GM18505 (cell line): ENCODE results near the gene CAPN8.

Experiments
- ATAC-seq: cut with Tn5 transposase; IDR thresholded peaks from one replicate; pipeline ENCODE4 v1.9.1; 2021; ENCODE audit not compliant: unreplicated experiment
- POLR2A ChIP-seq: IDR thresholded peaks from 4 replicates; pipeline ENCODE4 v1.6.1; 2011; ENCODE audit warnings: borderline replicate concordance; ENCODE audit not compliant: insufficient read depth, insufficient read length; ENCODE audit errors: extremely low read depth

The CAPN8 gene

DNA sequence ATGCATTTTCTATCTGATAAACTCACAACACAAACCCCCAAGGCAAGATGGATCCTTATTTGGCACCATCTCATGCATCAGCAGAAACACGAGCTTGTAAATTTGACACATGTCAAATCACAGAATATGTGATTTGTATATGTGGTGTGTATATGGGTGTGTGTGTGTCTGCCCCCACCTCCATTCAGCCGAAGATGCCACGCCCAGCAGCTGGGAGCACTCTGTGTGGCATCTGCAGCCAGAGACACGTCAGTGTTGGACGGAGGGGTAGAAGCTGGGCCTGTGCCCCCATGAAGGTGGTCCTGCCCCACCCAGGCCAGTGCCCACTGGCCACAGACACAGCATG is 108.4 kb downstream of the CAPN8 start:
- TF ChIP-seq POLR2A: no peak
- ATAC-seq: no peak

DNA sequence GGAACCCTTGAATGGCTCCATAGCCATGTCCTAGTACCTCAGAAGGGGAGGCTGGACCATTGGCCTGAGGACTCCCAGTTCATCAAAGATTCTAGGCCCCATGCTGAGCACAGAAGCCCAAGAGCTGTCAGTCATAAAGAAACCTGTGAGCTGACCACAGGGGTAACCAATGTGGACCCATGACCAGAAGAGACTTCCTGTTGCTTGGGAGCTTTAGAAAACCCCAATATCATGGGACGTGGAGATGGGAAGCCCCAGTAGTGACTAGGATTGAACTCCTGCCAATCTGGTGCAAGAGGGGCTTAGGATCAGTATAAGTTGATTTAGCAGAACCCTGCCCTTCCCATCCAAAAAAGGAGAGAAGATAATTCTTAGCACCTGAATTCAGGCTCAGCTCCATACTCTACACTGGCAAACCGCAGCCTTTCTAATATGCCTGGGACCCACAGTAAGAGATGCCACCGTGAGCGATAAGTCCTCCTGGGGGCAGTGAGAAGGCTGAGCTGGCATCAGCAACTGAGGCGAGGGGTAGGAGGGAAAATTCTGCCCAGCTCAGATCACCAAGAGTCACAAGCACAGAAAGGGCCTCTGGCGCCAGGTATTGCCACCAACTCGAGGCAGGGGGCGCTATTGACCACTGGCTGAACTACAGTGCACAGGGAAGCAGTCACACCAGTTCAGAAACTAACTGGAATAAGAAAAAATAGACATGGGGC is 108.9 kb downstream of the CAPN8 start:
- TF ChIP-seq POLR2A: no peak
- ATAC-seq: peak; percentile 67

DNA sequence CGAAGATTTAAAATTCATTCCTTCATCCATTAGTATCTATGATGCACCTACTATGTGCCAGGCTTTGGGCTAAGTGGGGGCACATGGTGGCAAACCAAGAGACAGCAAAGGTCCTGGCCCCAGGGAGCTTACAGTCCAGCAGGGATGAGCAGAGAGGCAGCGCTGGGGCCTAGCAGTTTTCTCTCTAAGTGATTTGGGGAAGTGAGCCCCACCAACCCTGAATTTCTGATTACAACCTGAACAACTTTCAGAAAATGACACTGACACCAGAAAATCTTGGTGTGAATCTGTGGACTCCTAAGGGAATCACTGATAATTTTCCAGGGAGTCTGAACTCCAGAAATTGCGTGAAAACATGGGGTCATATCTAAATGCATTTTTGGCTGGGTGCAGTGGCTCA is 111.5 kb downstream of the CAPN8 start:
- no peak for ATAC-seq
- no peak for TF ChIP-seq POLR2A

DNA sequence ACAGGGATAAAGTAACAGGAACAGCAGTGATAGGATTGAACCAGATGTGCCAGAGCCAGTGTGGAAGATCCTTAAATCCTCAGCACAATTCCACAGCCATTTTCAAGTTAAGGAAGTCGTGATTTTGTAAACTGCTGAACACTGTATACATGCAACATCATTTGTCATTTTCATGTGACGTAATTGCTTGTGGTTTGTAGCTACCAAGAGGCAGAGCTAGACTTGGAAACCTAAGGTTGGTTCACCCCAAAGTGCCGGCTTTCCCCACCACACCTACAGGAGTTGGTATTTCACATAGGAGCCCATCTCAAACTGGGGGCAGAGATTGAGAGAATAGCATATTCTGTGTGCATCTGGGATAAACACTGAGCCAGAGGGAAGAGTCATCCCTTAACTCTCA is 113.9 kb downstream of the CAPN8 start:
- ATAC-seq: no peak
- TF ChIP-seq POLR2A: no peak

DNA sequence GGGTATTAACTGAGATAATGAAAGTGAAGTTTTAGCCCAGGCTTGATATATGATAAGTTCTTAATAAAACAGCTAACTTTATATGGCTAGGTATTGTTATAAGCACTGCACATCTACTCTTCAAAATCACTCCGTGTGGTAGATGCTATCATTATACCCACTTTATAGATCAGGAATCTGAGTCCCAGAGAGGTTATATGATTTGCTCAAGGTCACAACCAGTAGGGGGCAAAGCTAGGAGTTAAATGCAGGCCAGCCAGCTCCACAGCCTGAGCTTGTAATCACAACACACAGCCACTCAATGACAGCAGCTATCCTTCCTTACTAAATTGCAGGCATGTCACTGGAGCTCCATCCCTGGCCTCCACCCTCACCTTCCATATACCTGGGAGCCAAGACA is 115.8 kb downstream of the CAPN8 start:
- TF ChIP-seq POLR2A: no peak
- no peak for ATAC-seq

DNA sequence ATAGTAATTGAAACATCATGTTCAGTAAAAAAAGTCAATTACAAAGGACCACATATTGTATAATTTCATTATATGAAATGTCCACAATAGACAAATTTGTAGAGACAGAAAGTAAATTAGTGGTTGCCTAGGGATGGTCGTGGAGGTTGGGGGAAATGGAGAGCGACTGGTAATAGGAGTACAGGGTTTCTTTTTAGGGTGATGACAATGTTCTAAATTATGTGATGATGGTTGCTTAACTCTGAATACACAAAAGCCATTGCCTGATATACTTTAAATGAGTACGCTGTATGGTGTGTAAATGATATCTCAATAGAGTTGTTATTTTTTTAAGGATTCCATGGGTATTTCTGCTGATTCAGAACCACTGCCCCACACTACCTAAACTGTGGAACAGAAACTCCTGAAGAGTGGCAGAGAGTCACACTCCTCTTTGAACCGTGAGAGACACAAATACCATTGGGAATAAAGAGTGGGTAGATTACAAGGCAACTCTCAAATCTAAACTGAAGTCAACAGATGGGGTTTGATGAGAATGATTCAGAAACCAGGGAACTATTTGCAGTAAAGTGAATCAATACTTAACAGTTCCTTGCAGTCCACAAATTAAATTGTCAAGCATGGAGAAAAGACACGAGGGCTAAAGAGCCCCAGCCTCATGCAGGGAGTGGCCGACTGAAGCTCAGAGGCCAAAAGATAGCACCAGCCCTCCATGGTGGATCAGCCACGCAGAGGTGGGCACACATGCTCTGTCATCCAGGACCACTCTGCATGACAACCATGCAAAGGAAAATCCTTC is 118.0 kb downstream of the CAPN8 start:
- no peak for TF ChIP-seq POLR2A

DNA sequence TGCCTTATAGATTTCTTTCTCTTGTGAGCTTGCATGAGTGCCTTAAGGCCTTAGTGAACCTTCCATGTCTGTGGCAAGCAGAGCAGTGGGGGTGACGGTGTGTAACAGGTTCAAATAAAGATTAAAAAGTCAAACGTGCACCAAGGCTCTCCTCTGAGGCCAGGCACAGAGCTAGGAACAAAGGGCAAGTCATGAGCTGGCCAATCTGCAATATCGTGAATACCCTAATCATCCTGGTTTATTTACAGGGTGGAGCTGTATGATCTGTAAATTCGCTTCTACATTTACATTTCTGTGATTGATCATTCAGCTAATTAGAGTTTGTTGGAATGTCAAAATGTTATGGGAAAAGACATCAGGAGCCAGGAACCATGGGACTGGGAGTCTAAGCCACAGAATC is 120.2 kb downstream of the CAPN8 start:
- TF ChIP-seq POLR2A: no peak
- no peak for ATAC-seq

More for the DNA sequence above, 118.0 kb downstream of the CAPN8 start:
- no peak for ATAC-seq

DNA sequence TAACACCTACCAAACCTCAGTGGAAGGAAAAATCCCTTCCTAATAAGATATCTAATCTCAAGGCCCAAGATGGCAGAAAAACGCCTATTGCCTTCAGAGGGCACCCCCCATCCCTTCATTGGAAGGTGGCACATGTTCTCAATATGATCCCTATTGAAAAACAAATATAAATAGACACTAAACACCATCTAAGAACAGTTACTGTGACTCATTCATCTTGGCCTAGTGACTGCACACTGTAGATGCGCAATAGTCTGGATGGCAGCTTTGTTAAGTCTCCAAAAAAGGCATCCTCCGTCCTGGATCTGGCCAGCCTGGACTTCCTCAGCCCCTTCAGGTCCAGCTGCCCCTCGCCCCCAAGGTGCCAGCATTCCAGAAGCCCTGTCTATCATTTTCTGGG is 121.9 kb downstream of the CAPN8 start:
- no peak for TF ChIP-seq POLR2A
- ATAC-seq: no peak

DNA sequence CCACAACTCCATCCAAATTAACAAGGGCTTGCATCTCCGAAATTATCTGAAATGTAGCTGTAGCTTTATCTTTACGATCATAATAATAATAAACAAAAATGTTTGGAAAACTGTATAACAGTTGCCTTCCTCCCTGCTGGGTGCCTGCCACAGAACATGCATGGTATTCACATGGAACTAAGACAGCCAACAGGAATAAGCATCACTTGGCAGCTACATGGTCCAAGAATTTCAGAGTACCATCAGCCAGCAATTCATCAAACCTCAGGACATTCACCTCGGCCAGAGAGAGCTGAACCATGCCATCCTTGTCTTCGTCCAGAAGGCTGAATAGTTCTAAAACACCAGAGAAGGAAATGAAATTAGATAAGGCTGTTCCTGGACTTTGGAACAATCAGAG is 122.7 kb downstream of the CAPN8 start:
- no peak for ATAC-seq
- TF ChIP-seq POLR2A: no peak

DNA sequence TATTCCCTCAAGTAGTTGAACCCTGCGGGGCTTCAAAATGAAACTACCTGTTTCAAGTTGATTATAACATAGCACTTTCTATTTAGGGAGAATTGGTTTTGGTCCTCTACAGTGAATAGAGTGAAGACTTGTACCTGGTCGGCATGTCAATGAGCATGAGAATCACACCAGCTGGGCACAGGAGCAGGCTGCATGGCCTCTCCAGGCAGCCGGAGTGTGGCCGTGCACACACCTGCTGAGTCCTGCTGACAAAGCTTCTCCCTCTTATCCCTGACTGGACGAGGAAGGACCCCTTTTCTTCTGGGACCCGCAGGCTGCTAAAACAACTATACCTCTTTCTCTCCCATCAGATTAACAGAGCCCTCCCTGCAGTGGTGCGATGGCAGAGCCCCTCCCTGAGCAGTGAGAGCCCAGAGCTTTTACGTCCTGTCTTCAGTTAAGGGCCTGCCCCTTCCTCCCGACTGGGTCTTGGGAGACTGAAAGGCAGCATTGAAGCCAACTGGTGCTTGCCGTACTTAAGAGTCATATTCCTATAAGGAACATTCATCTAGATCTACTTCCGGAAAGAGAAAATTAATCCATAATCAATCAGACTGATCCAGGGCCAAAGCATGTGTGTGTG is 124.9 kb downstream of the CAPN8 start:
- TF ChIP-seq POLR2A: no peak
- ATAC-seq: no peak

DNA sequence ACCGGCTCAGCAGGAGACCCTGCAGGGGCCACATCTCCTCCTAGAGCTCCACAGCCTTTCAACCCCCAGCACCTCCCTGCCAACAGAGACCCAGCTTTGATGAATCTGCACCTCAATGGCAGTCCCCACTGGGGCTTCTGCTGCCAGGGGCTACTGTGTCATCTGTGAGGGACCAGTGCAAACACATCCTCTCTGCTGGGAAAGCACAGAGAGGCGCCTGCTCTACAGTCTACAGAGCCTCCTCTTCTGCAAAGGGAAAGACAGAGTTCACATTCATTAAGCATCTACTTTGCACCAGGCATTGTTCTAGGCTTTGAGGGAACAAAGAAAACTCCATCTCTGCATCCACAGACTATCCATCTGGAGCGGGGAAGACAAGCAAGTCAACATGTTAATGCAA is 125.8 kb downstream of the CAPN8 start:
- no peak for ATAC-seq
- no peak for TF ChIP-seq POLR2A

DNA sequence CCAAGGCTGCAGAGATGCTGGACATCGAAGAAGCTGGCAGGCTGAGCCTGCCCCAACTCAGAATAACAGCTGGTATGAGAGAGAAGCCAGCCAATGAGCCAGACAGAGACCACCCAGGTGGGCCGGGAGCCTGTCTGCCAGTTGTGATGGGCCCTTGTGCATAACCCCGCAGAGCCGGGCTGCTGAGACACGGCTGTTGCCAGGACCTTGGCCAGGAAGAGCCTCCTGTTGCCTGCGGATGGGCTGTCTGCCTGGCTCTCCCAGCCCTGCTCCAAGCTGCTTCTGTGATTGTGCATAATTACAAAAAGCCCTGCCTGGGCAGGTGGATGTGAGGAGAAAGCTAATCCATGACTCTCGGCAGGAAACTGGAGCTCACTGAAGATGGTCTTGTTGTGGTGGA is 126.5 kb downstream of the CAPN8 start:
- no peak for ATAC-seq

DNA sequence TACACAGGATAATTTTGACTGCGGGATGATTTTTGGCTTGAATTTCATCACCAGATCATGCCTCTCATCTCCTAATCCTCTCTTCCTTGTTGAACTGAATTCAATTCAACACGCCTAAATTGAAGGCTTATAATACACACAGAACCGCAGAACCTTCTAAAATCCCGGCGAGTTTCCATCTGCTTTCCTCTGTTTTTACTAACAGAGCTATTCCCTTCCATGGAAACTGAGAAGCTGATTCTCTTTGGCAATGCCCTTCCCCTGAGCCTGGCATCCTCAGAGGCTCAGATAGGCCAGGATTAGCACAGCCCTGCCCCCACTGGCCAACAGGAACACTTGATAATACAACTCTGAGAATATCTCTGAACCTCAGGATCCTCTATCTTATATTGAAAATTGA is 130.2 kb downstream of the CAPN8 start:
- no peak for TF ChIP-seq POLR2A
- no peak for ATAC-seq

More for the DNA sequence above, 126.5 kb downstream of the CAPN8 start:
- no peak for TF ChIP-seq POLR2A

DNA sequence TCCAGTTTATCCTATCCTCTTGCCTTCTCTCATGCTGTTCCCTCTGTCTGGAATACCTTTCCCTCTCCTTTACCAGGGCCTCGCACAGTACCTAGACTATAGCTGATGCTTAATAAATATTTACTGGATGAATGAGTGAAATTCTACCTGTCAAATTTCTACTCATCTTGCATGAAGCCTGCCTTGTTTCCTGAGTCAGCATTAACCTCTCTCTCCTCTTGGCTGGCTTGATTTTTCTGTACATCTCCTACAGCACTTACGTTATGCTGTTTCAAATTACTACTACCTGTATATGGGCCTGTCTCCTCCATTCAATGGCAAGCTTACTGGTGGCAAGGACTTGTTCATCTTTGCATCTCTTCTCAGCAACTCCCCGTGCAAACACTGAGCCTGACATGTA is 130.8 kb downstream of the CAPN8 start:
- TF ChIP-seq POLR2A: no peak
- no peak for ATAC-seq
